ENCODE data around the gene LLGL2. TPM values are rescaled to one million over a fixed set of nuclear protein-coding genes. Genes with fewer than 3 reads are reported as not detected.

The LLGL2 gene
- total RNA-seq, 4 donors from 2014 or later, result 35.6 to 73.5 (median 53.8) TPM

DNA sequence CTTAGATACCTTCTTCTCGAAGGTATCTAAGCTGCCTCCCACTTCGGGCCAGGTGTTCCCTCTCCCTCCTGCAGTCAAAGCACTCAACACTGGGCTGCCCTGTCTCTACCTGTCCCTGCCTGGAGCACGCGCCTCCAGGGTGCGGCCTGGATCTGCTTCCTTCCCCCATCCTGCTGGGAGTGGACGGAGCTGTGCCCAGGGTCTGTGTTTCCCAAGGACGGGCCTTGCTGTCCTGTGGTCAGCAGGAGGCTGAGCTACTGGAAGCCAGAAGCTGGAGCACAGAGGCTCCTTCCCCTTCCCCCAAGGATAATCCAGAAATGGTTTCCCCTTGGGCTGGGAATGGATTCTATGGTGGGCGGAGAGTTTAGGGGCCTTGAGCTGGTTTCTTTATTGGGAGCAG lies 16.7 kb downstream of the LLGL2 start:
- Histone ChIP-seq H3K27ac (no peak overlapping the region), H3K36me3 (no peaks in the 10 kb centered on the region)

DNA sequence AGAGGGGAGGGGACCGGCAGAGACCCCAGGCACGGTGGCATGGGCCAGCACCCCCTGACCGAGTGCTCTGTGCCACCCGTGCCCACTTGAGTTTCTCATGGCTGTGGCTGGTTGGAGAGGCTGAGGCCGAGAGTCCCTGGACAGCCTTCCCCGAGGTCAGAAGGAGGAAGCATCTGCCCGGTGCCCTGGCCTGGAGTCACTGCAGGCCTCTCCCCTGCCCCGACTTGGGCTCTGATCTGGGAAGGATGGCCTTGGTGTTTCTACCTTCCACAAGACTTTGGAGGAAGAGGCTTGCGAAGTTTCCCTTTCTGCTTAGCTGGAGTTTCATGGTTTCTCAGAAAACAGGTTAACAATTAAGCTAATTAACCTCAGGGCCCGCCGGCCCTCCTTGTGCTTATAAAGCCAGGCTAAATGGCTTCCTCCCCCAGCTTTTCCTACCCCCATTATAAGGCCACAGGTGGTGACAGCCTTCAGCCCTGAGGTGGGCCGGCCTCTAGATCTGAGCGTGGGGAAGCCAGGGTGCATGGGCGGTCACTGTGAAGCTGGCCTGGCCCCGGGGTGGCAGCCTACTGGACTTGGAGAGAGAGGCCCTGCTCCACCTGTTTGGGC lies 17.3 kb downstream of the LLGL2 start:
- intact Hi-C loops (cut with DNase I), result no loop called here

More for the DNA sequence above, 16.7 kb downstream of the LLGL2 start:
- H3K4me1 ChIP-seq, result no peaks in the 10 kb centered on the region
- H3K4me3 ChIP-seq (replicated peaks in 1 of 3), result no peak overlapping the region
- WGBS, 2 donors, result 92 to 94% methylated on average over 8 of the region's 8 CpGs
- no peaks in the 10 kb centered on the region for H3K27me3 ChIP-seq
- TF ChIP-seq POLR2A (IDR thresholded peaks at IDR 0.05), result no peak
- TF ChIP-seq, protein P1, sequence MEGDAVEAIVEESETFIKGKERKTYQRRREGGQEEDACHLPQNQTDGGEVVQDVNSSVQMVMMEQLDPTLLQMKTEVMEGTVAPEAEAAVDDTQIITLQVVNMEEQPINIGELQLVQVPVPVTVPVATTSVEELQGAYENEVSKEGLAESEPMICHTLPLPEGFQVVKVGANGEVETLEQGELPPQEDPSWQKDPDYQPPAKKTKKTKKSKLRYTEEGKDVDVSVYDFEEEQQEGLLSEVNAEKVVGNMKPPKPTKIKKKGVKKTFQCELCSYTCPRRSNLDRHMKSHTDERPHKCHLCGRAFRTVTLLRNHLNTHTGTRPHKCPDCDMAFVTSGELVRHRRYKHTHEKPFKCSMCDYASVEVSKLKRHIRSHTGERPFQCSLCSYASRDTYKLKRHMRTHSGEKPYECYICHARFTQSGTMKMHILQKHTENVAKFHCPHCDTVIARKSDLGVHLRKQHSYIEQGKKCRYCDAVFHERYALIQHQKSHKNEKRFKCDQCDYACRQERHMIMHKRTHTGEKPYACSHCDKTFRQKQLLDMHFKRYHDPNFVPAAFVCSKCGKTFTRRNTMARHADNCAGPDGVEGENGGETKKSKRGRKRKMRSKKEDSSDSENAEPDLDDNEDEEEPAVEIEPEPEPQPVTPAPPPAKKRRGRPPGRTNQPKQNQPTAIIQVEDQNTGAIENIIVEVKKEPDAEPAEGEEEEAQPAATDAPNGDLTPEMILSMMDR (IDR thresholded peaks at IDR 0.05), result no peak
- intact Hi-C loops (cut with DNase I), result no loop called here
- no peak for DNase-seq
- H3K9me3 ChIP-seq, result no peaks in the 10 kb centered on the region

GRCh38 chr17:75544250-75544649 lies 18.8 kb downstream of the LLGL2 start:
- TF ChIP-seq, protein P1 (IDR thresholded peaks at IDR 0.05), result no peak
- TF ChIP-seq POLR2A (IDR thresholded peaks at IDR 0.05), result no peak
- WGBS, 2 donors, result 83 to 84% methylated on average over 8 of the region's 8 CpGs
- H3K9me3 ChIP-seq, result no peaks in the 10 kb centered on the region
- no peak overlapping the region for H3K4me3 ChIP-seq (replicated peaks in 1 of 3)
- intact Hi-C loops (cut with DNase I), result no loop called here
- H3K27me3 ChIP-seq, result no peaks in the 10 kb centered on the region
- DNase-seq, result no peak
- H3K4me1 ChIP-seq, result peaks cover 4 to 6% of the 10 kb centered on the region in 2 donors
- no peak overlapping the region for H3K27ac ChIP-seq
- no peaks in the 10 kb centered on the region for H3K36me3 ChIP-seq

More for the DNA sequence above, 17.3 kb downstream of the LLGL2 start:
- Histone ChIP-seq H3K9me3 (no peaks in the 10 kb centered on the region), H3K27me3 (no peaks in the 10 kb centered on the region), H3K4me1 (no peaks in the 10 kb centered on the region), H3K36me3 (no peaks in the 10 kb centered on the region), H3K27ac (no peak overlapping the region), H3K4me3 (replicated peaks in 1 of 3) (no peak overlapping the region)
- DNase-seq, result no peak
- 82 to 86% methylated on average over 13 to 15 of the region's 15 CpGs for WGBS, 2 donors
- TF ChIP-seq, protein P1 (IDR thresholded peaks at IDR 0.05), result no peak
- no peak for TF ChIP-seq POLR2A (IDR thresholded peaks at IDR 0.05)

- no peak overlapping the region for H3K27ac ChIP-seq
- intact Hi-C loops (cut with DNase I), result no loop called here
- 94% methylated on average over 13 of the region's 13 CpGs for WGBS, 2 donors
- no peak overlapping the region for H3K4me3 ChIP-seq (replicated peaks in 1 of 3)
- no peaks in the 10 kb centered on the region for H3K27me3 ChIP-seq
- H3K9me3 ChIP-seq, result no peaks in the 10 kb centered on the region
- TF ChIP-seq, protein P1 (IDR thresholded peaks at IDR 0.05), result no peak
- no peak for TF ChIP-seq POLR2A (IDR thresholded peaks at IDR 0.05)
- H3K4me1 ChIP-seq, result peaks cover 15 to 17% of the 10 kb centered on the region in 2 donors
- no peaks in the 10 kb centered on the region for H3K36me3 ChIP-seq
- no peak for DNase-seq
Observed at GRCh38 chr17:75546181-75546580, 20.7 kb downstream of the LLGL2 start.

DNA sequence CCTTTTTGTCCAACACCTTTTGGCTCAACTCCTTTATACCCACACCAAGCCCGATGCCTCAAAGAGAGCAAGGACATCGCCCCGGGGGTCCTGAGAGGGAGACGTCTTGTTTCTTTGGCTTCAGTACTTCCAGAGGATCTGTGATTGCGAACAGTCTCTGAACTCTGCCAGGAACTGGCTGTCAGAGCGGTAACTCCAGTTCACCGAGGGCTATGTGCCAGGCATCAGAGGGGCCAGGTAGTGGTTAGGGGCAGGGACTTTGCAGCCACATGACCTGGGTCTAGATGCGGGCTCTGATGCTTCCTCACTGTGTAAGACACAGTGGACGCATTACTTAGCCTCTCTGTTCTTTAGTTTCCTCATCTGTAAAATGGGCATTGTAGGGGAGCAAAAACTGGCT lies 21.6 kb downstream of the LLGL2 start:
- no peaks in the 10 kb centered on the region for H3K9me3 ChIP-seq
- no peak overlapping the region for H3K27ac ChIP-seq
- DNase-seq, result no peak
- H3K4me3 ChIP-seq (replicated peaks in 1 of 3), result no peak overlapping the region
- TF ChIP-seq, protein P1 (IDR thresholded peaks at IDR 0.05), result no peak
- no peak for TF ChIP-seq POLR2A (IDR thresholded peaks at IDR 0.05)
- intact Hi-C loops (cut with DNase I), result no loop called here
- H3K36me3 ChIP-seq, result no peaks in the 10 kb centered on the region
- peaks cover 15 to 17% of the 10 kb centered on the region in 2 donors for H3K4me1 ChIP-seq
- H3K27me3 ChIP-seq, result no peaks in the 10 kb centered on the region
- 88 to 95% methylated on average over 7 to 9 of the region's 9 CpGs for WGBS, 2 donors

Data from thyroid gland (tissue), 4 donors.